A673 (cell line): ENCODE measurements around the gene LRRC41.
"Not testable (repeated sequence)": the region's sequence is repeated elsewhere in the genome, so short reads cannot be mapped to it uniquely, and the experiment has no call there.

Source experiments
- CTCF ChIP-seq: fragments of 300-800, 200-600 bp; sonication (generic); conservative IDR thresholded peaks from 2 replicates; pipeline ENCODE4 v1.5.1; 2017; ENCODE audit warnings: low read depth, mild to moderate bottlenecking, antibody characterized with exemption, low read length, moderate library complexity, mixed read lengths
- EZH2 ChIP-seq: fragments of 200-600 bp; sonication (generic); IDR thresholded peaks from 2 replicates; pipeline ENCODE4 v1.6.1; 2017; ENCODE audit warnings: borderline replicate concordance, low read depth, mild to moderate bottlenecking, mixed read lengths, antibody characterized with exemption, low read length; ENCODE audit not compliant: poor library complexity, severe bottlenecking

GRCh38 chr1:46238865-46239264, 64.6 kb downstream of the LRRC41 start:
- TF ChIP-seq CTCF, EZH2: not testable (repeated sequence)
